AG10803 (cell line): ENCODE data around the gene NPFFR1.

Experiments
- DNase-seq: peaks from one replicate; pipeline ENCODE4 v3.0.0; 2010; ENCODE audit warnings: low read depth
- H3K4me3 ChIP-seq: 2 replicates; pipeline ENCODE4 v1.5.1; 2011; ENCODE audit warnings: mild to moderate bottlenecking, low read length, control low read depth
- TF ChIP-seq, protein P1 (sequence below): conservative IDR thresholded peaks from 2 replicates; pipeline ENCODE4 v1.5.1; 2011; ENCODE audit warnings: mild to moderate bottlenecking, low read length, control low read depth, inconsistent platforms

Gene NPFFR1

DNA sequence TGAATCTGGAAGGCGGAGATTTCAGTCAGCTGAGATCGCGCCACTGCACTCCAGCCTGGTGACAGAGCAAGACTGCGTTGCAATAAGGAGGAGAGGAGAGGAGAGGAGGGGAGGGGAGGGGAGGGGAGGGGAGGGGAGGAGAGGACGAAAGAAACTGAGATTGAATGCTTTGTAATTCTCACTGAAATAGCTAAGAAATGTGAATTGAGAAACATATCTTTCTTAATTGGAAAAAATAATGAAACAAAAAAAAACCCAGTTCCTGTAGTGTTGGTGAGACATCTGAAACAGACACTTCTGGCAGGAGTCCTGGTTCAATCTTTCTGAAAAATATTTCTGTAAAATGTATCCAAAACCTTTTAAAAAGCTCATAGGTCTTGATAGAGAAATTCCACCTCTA is 77.0 kb downstream of the NPFFR1 start:
- DNase-seq = no peak
- TF ChIP-seq, protein P1, sequence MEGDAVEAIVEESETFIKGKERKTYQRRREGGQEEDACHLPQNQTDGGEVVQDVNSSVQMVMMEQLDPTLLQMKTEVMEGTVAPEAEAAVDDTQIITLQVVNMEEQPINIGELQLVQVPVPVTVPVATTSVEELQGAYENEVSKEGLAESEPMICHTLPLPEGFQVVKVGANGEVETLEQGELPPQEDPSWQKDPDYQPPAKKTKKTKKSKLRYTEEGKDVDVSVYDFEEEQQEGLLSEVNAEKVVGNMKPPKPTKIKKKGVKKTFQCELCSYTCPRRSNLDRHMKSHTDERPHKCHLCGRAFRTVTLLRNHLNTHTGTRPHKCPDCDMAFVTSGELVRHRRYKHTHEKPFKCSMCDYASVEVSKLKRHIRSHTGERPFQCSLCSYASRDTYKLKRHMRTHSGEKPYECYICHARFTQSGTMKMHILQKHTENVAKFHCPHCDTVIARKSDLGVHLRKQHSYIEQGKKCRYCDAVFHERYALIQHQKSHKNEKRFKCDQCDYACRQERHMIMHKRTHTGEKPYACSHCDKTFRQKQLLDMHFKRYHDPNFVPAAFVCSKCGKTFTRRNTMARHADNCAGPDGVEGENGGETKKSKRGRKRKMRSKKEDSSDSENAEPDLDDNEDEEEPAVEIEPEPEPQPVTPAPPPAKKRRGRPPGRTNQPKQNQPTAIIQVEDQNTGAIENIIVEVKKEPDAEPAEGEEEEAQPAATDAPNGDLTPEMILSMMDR = no peak

DNA sequence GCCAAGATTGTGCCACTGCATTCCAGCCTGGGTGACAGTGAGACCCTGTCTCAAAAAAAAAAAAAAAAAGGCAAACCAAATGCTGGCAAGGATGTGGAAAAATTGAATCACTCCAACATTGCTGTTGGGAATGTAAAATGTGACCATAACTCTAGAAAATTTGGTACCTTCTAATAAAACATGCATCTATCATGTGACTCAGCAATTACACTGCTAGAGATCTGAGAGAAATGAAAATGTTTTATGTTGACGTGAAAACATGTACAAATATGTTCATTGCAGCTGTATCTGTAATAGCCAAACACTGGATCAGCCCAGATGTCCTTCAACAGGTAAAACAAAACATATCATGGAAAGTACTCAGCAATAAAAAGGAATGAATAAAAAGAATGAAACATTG is 82.7 kb downstream of the NPFFR1 start:
- TF ChIP-seq, protein P1 = no peak
- H3K4me3 ChIP-seq = no peak overlapping the region
- no peak for DNase-seq

More for the DNA sequence above, 77.0 kb downstream of the NPFFR1 start:
- no peak overlapping the region for H3K4me3 ChIP-seq

DNA sequence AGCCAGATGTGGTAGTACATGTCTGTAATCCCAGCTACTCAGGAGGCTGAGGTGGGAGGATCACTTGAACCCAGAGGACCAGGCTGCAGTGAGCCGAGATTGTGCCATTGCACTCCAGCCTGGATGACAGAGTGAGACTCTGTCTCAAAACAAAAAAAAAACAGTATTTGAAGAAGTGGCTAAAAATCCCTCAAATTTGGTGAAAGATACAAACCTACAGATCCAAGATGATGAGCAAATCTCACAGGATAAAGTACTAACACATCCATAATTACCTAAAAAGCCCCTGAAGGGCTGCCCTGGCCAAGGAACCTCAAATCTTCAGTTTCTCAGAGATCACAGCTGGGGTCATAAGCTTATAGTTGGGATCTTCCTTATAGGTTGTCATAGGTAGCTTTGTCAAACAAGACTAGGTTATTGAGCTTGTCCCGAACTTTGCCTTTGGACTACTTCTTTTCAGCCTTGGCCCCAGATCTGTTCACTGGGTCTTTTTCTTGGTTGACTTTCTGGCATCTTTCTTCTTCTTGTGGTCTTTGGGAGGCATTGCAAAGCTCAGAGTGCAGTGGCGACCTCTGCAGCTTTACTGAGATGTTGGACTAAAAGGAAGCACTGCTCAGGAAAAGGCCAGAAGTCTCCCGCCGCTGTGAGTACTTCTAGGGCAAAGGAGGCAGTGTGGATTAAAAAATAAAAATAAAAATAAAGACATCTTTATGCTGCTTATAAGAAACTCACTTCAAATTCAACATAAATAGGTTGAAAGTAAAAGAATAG is 84.9 kb downstream of the NPFFR1 start:
- peak; percentile 30 for DNase-seq
- TF ChIP-seq, protein P1 = 0 out of 2 replicates have a peak, but pooled peaks have one; percentile 11
- H3K4me3 ChIP-seq = no peak overlapping the region
